NCI-H1694 (cell line): ENCODE data around the gene RAB7A.

Experiments used
- DNase-seq: peaks from one replicate; lab custom pipeline; 2025; lab: John Stamatoyannopoulos, UW

Gene RAB7A

GRCh38 chr3:128851601-128852000 is 125.6 kb downstream of the RAB7A start:
- no peak for DNase-seq

- no peak for DNase-seq
Observed at GRCh38 chr3:128853826-128854225, 127.8 kb downstream of the RAB7A start.

DNA sequence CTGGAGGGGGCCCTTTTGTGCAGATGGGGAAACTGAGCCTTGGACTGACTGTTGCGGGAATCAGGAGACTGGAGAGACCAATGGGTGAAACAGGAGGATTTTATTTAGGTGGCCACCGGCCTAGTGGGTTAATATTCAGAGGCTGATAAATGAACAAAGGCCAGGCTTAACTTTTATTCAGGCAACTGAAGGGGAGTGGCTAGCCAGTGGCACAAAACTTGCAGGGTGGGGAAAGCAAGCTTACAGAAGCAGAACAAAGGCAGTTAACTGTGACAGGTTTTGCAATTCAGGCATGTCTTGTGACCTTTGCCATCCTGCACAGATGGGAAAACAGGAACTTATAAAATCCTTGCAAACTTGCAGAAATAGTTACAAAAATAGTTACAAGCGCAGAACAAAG is 128.5 kb downstream of the RAB7A start:
- DNase-seq, result no peak

DNA sequence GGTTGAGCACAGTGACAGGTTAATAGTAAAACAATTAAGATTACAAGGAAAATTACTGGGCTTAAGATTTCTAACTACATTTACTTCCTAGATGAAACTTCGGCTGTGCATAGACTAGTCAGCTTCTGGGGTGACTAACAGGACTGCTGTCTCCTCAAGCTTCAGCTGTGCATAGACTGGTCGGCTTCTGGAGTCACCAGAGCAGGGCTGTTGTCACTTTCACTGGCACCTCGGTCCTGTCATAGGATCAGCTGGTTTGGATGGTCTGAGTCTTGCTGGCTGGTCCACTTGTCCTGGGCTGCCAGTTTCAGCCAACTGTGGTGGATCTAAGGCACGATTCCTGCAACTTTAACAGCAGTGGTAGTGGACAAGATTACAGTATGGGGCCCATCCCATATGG is 129.6 kb downstream of the RAB7A start:
- no peak for DNase-seq

- no peak for DNase-seq
Observed at GRCh38 chr3:128858167-128858566, 132.2 kb downstream of the RAB7A start.

- DNase-seq, result no peak
Observed at GRCh38 chr3:128859630-128860029, 133.6 kb downstream of the RAB7A start.

DNA sequence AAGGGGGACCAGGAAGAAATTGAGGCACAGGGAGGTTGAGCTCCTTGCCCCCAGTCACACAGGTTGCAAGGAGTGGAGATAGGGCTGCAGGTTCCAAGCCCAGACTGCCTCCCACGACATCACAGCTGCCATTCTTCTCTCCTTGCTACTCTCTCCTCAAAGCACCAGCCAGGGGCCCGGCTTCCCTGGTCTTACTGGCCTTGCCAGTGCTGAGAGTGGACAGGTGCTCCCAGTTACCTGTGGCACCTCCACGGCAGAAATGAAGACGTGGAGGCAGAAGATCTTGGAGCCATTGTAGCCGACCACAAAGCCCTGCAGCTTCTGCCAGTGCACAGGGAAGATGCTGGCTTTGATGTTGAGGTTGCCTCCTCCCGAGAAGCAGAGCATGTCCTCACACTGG is 135.5 kb downstream of the RAB7A start:
- no peak for DNase-seq

- DNase-seq, result no peak
Observed at GRCh38 chr3:128863560-128863959, 137.6 kb downstream of the RAB7A start.
